SHP77 (cell line): Measurements from ENCODE around the gene TRIM2.

Source experiments
- DNase-seq, 2 experiments: peaks; one replicate each; lab custom pipeline; 2025; lab: John Stamatoyannopoulos, UW

Gene TRIM2

DNA sequence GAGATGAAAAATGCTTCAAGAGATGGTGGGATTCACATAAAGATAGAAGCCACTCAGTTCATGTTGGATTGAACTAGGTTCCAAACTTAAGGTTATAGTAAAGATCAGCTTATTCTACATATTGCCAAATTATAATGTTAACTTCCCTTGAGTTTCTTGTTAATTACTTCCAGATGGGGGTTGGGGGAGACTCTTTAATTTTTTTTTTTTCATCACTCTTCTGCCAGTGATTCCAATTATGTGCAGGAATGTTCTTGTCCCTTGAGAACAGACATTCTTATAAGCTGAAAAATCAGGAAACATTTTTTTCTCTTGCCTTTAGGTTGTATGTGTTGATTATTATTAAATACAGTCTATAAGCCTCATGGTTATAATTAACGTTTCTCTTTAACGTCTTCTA is 170.2 kb downstream of the TRIM2 start:
- no peak for DNase-seq

DNA sequence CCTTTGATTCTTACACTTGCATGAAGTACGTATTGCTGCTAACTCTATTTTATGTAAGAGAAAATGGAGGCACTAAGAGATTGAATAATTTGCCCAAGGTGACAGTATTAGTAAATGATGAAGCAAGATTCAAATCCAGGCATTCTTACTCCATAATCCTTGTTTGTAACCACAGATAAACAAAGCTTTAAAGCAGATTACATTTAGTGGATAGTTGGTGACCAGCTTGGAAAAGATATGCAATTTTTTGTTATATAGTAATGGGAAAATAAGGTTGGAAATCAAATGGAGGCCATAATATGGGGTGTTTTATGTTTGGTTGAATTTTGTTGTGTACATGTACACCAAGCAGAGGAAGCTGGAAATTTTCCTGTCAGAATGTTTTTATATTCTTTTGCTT is 171.1 kb downstream of the TRIM2 start:
- no peak for DNase-seq

DNA sequence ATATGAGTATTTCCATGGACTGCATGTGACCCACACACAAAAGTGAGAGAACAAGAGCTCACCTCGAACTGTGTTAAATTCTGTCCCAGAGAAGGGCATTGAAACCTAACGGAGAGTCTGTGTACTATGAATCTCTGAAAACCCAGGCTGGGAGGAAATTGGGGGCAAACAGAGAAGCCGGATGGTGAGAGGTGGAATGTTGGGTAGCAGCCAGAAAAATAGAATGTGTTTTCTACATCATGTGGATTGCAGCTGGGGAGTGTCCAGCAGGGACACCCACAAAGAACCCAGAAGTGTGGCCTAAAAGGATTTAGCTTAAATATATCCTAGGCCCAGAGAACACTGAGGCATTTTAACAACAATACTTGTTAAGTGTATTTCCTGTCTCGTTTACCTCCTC is 178.9 kb downstream of the TRIM2 start:
- no peak for DNase-seq

DNA sequence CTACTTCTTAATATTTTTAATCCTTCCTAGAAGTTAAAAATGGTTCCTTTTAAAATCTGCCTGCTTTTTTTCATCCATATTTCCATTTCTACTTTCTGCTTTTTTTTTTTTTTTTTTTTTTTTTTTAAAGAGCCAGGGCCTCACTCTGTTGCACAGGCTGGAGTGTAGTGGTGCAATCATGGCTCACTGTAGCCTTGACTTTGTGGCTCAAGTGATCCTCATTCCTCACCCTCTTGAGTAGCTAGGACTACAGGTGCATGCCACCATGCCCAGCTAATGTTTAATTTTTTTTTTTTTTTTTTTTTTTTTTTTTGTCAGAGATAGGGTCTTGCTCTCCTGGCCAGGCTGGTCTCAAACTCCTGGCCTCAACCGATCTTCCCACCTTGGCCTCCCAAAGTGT is 179.9 kb downstream of the TRIM2 start:
- DNase-seq: no peak

DNA sequence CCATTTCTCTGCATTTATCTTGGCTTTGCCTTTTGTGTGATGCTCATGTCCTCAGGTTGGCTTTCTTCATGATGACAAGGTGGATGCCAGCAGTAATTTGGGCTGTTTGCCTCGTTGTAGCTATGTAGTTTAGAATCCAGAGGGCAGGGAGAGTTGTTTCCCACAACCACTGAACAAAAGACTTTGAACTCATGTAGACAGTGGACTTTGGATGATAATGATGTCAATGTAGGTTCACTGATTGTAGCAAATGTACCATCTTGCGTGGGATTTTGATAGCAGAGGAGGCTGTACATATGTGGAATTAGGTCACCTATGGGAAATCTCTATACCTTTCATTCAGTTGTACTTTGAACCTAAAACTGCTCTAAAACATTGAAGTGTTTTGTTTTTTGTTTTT is 181.5 kb downstream of the TRIM2 start:
- no peak for DNase-seq

DNA sequence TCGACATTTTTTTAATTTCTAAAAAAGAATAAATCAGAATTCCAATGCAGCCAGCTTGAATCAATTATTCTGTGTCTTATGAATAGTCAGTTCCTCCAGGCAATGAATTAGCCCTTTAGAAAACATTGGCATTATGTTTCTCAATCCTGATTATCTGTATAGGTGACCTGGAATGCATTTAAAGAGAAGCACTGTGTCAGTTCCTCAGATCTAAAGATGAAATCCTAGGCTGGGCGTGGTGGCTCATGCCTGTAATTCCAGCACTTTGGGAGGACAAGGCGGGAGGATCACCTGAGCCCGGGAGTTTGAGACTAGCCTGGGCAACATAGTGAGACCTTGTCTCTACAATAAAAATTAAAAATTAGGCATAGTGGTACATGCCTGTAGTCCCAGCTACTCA is 183.7 kb downstream of the TRIM2 start:
- no peak for DNase-seq
